HG03432 (cell line): ENCODE measurements around the gene ERAS.
"Not testable (repeated sequence)": the region's sequence is repeated elsewhere in the genome, so short reads cannot be mapped to it uniquely, and the experiment has no call there.

Experiments used
- ATAC-seq: cut with Tn5 transposase; IDR thresholded peaks from one replicate; pipeline ENCODE4 v1.9.1; 2021; ENCODE audit warnings: mild to moderate bottlenecking, moderate library complexity; ENCODE audit not compliant: unreplicated experiment

ERAS gene

GRCh38 chrX:48794911-48795515 lies 31.3 kb upstream of the ERAS start:
- ATAC-seq: no peak

DNA sequence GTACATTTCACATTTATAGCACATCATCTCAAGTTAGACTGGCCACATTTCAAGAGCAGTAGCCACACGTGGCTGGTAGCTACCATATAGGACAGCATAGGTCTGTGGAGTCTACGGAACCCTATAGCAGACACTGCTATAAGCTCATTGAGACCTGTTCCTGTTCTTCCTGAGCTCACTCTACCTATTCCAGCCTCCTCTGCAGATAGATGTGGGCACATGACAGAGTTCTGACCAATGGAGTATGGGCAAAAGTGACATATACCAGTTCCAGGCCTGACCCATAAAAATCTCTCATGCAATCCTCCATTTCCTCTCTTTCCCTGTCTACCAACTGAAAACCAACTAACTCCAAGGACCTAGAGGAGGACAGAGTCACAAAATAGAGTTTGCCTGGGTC lies 28.0 kb upstream of the ERAS start:
- no peak for ATAC-seq

DNA sequence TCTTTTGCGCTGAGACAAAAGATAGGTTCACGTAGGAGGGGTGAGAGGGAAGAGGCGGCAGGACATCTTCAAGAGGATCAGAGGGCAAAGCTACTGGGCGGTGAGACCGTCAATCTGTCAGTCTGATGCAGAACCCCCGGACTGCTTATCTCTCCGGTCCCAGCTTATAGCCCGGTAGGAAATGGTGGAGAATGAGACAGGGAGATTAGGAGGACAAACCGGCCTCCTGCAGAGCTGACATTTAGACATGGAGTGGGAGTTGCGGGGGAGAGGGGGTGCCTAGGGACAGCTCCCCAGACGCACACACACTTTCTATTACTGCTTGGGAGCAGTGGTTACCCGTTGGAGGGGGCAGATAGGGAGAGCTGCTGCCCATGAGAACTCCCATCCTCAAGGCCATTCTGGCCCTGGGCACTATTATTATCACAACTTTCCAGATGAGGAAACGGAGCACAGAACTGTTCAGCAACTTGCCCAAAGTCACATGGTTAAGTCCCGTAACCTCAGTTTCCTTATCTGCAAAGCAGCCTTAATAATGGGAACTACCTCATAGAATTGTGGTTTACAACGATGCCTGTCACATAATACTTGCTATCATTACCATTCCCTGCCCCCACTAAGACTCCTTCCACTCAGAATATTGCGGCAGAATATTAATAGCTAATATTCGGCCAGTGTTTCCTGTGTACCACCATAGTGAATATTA lies 25.6 kb upstream of the ERAS start:
- ATAC-seq: no peak

DNA sequence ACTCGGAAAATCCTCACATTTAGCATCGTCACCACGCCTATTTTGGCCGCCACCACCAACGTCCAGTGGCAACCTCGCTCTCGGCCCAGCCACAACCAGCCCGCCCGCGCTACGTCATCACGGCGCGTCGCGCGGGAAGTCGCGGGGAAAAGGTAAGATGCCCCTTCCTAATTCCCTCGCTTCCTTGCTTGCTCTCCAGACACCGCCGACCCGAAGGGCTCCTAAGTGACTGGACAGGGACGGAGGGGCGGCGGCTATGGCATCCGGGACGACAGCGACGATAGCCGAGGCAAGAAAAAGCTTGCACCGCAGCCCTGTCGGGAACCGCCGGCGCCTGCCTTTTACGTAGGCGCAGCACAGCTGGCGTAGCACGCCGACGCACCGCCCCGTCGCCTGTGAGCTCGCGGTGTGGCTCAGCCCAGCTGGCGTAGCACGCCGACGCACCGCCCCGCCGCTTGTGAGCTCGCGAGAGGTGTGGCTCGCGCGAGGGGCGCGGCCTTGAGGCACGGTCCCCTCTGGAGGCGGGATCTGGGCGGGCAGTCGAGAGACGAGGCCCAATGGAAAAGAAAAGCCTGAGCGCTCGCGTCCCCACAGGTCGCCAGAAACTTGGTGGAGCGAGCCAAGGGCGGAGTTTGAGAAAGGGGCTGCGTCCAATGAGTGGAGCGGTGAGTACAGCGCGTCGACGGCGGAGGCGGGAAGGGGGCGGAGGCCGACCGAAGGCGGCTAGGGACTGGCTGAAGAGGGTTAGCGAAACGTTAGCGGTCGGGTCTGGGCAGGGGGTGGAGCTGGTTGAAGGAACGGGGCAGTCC lies 24.8 kb upstream of the ERAS start, which contains the start of gene HDAC6:
Gene HDAC6 (plus strand): TSS at position 788 of the 809 bp plus-strand sequence. CDS start 626 bp downstream, outside the sequence.
- ATAC-seq: peak; percentile 91

DNA sequence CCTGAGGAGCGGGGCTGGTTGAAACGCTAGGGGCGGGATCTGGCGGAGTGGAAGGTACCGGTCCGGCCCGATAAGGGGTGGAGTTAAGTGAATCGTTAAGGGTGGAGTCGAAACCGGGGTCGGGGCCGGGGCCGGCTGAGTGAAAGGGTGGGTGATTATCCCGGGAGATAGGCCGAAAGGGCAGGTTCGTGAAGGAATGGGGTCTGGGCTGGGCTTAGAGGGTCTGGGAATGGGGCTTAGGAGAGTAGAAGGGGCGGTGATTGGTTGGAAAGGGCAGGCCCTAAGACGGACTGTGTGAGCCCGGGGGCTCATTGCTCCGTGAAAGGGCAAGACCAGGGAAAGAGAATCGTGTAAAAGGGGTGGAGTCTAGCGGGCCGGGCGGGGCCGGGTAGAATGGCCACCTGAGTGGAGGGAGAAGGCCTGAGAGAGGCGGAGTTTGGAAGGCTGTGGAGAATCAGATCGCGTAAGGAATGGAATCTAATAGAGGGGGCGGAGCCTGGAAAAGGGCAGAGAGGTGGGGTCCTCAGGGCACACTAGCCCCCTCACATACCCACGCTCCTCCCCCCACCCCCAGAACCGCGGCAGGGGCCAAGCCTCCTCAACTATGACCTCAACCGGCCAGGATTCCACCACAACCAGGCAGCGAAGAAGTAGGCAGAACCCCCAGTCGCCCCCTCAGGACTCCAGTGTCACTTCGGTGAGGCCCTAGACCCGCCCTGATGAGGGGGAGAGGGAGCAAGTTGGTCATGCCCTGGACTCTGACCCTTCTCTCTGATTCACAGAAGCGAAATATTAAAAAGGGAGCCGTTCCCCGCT lies 24.0 kb upstream of the ERAS start:
- ATAC-seq: peak; percentile 44

DNA sequence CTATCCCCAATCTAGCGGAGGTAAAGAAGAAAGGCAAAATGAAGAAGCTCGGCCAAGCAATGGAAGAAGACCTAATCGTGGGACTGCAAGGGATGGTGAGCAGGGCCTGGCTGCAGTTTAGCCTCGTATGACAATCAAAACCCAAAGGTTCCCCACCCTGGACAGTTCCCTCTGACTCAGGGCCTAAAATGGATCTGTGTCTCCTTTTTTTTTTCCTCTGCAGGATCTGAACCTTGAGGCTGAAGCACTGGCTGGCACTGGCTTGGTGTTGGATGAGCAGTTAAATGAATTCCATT lies 23.5 kb upstream of the ERAS start:
- no peak for ATAC-seq

DNA sequence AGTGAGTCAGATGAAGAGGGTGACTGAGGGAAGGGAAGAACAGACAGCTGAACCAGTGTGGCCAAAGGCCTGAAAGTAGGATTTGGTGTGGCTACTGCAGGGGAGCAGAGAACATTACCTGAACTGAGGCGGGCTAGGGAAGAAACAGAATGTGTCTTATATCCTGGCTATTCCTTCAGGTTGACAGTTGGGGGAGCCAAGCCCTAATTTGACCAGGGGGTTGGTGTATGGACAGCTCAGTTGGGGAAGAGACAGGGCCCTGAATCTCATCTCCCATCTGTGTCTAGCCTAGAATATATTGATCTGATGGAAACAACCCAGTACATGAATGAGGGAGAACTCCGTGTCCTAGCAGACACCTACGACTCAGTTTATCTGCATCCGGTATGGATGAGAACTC lies 20.2 kb upstream of the ERAS start:
- no peak for ATAC-seq

DNA sequence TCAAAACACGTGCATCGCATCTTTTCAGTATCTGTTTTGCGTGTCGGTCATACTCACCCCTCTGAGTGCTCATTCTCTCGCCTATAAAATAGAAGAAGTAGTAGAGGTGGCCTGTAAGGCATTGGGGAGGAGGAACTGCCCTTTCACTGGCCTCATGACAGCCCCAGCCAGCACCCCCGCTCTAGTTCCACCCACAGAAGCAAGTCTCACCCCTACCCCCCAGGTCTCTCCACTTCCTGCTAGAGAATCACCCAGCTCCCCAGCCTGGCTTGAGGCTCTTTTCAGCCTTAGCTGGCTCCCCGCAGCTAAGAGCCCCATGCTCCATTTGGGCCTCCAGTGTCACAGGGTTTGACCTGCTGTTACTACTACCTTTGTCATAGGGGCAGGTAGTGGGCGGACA lies 12.7 kb upstream of the ERAS start:
- no peak for ATAC-seq

DNA sequence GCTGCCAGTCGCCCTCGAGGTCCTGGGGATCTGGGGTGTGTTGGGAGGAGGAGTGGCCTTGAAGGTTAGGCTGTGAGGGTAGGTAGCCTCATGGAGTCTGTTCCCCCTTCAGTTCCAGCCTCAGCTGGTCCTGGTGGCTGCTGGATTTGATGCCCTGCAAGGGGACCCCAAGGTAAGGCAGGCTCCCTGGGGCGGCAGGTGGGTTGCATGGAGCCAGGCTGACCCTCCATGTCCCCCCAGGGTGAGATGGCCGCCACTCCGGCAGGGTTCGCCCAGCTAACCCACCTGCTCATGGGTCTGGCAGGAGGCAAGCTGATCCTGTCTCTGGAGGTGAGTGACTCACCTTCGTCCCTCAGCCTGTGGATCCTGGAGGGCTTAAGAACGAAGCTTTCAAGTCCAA lies 11.6 kb upstream of the ERAS start:
- ATAC-seq: no peak

- ATAC-seq: no peak
These were observed 11.0 kb upstream of the ERAS start for GRCh38 chrX:48815266-48815665.

- no peak for ATAC-seq
These were observed 10.1 kb upstream of the ERAS start for GRCh38 chrX:48816014-48816810.

- ATAC-seq: no peak
These were observed 8.2 kb upstream of the ERAS start for GRCh38 chrX:48818098-48818497.

GRCh38 chrX:48818866-48819265 lies 7.4 kb upstream of the ERAS start:
- ATAC-seq: no peak

GRCh38 chrX:48819394-48819793 lies 6.9 kb upstream of the ERAS start:
- ATAC-seq: not testable (repeated sequence)

- ATAC-seq: no peak
These were observed 3.3 kb upstream of the ERAS start for GRCh38 chrX:48823053-48823452.

GRCh38 chrX:48824066-48824465 lies 2.2 kb upstream of the ERAS start:
- no peak for ATAC-seq

DNA sequence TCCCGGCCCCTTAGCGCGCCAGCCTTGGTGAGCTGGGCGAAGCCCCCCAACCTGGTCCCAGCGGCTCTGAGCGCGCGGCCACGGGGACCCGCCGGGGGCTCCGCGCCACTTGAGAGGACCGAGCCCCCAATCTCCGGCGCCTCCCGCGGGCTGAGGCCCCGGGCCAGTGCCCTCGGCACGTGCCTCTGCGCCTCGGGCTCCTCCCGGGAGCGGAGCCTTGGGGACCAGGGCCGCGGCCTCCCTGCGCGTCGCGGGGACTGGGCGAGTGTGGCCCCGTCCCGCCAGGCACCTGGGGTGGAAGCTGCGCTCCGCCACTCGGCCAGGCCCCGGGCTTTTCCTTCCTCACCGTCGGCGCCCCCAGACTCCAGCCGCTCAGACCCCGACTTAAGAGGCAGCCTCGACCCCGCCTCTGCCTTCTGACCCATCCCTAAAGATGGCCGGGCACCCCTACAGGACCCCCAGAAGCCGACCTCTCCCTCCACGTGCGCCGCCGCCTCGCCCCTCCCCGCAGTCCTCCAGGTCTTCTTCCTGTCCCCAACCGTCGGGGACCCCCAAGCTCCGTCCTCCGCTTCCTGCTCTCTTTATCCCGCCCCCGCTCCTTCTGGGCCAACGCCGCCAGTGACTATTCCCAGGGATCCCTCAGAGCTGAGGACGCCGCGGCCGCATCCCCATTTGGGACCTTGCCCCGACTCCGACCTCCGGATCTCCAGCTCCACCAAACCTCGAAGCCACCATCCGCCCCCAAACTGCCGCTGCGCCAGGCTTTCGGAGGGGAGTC lies 752 bp downstream of the ERAS start:
- no peak for ATAC-seq

DNA sequence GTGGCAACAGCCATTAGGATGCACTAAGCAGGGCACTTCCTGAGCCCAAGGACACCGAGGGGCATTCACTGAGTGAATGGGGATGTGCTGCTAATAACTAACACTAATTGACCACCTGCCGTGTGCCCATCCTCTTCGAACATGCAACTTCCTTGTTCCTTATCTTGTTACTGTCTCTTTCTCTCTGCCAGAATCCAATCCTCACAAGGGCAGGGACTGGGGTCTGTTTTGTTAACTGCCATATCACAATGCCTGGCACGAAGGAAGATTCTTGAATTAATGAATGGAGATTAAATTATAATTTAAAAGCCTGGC lies 1.3 kb downstream of the ERAS start:
- ATAC-seq: no peak

- no peak for ATAC-seq
These were observed 2.9 kb downstream of the ERAS start for GRCh38 chrX:48829016-48829735.
